ENCODE data around the gene CERT1. TPM values are rescaled to one million over a fixed set of nuclear protein-coding genes. Genes with fewer than 3 reads are reported as not detected.

CERT1 gene
- total RNA-seq, 1 donor from 2014 or later, result 33.1 TPM

DNA sequence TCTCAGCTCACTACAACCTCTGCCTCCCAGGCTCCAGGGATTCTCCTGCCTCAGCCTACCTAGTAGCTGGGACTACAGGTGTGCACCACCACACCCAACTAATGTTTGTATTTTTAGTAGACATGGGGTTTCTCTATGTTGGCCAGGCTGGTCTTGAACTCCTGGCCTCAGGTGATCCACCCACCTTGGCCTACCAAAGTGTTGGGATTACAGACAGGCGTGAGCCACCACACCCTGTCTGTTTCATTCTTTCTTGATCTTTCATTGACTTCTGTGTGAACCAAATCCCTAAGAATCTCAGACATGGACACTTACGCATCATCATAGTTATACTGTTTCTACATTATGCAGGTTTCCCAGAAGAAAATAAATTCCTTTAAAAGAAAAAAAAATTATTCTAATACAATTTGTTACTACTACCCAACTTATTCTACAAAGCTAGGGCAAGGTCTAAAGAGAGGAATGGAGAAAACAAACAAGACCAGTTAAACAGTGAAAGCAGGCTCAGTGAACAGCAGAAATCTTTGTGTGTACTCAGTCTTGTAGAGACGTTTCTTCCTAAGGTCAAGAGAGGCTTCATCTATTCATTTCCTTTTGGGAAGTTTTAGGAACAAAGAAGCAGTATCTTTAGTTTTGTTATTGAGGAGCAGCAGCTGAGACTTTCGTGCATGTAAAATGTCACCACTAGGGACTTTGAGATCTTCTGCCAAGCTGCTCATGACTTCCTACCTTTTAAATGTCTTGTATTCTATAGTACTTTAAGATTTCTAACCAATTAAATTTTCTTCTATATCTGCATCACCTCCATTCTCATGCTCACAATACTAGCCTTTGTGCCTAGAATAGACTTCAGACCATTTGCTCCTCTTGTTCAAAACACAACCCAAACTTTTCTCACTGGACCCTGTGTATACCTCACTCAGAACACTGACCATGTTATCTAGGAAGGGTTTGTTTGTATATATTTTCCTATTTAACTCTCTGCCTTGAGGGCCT is 180.0 kb downstream of the CERT1 start:
- no peak overlapping the region for H3K4me3 Mint-ChIP-seq (ENCODE audit: unreplicated experiment)
- TF ChIP-seq, protein P1, sequence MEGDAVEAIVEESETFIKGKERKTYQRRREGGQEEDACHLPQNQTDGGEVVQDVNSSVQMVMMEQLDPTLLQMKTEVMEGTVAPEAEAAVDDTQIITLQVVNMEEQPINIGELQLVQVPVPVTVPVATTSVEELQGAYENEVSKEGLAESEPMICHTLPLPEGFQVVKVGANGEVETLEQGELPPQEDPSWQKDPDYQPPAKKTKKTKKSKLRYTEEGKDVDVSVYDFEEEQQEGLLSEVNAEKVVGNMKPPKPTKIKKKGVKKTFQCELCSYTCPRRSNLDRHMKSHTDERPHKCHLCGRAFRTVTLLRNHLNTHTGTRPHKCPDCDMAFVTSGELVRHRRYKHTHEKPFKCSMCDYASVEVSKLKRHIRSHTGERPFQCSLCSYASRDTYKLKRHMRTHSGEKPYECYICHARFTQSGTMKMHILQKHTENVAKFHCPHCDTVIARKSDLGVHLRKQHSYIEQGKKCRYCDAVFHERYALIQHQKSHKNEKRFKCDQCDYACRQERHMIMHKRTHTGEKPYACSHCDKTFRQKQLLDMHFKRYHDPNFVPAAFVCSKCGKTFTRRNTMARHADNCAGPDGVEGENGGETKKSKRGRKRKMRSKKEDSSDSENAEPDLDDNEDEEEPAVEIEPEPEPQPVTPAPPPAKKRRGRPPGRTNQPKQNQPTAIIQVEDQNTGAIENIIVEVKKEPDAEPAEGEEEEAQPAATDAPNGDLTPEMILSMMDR (IDR thresholded peaks at IDR 0.05), result no peak
- no peaks in the 10 kb centered on the region for H3K27me3 Mint-ChIP-seq (ENCODE audit: unreplicated experiment)
- H3K36me3 Mint-ChIP-seq (ENCODE audit: unreplicated experiment), result no peaks in the 10 kb centered on the region
- no peaks in the 10 kb centered on the region for H3K9me3 Mint-ChIP-seq (ENCODE audit: unreplicated experiment)
- no peak overlapping the region for H3K27ac Mint-ChIP-seq (ENCODE audit: unreplicated experiment)
- H3K4me1 Mint-ChIP-seq (ENCODE audit: unreplicated experiment), result no peaks in the 10 kb centered on the region
- DNase-seq (ENCODE audit: extremely low spot score, unreplicated experiment), result no peak

DNA sequence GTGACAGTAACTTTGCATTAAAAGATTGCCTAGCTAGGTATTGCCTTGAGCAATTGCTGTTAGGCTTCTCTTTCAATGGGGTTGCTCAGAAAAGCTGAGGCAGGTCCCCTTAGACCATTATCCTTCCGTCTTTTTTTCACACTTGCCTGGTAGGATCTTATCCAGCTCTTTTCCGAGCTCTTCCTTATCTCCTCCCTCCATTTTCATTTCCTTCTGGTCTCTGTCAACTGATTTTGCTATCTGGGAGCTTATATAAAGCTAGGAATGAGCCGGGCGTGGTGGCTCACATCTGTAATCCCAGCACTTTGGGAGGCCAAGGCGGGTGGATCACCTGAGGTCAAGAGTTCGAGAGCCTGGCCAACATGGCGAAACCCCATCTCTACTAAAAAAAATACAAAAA is 181.0 kb downstream of the CERT1 start:
- Mint-ChIP-seq H3K9me3 (ENCODE audit: unreplicated experiment) (no peaks in the 10 kb centered on the region), H3K4me3 (ENCODE audit: unreplicated experiment) (no peak overlapping the region), H3K27ac (ENCODE audit: unreplicated experiment) (no peak overlapping the region), H3K36me3 (ENCODE audit: unreplicated experiment) (no peaks in the 10 kb centered on the region), H3K27me3 (ENCODE audit: unreplicated experiment) (no peaks in the 10 kb centered on the region), H3K4me1 (ENCODE audit: unreplicated experiment) (no peaks in the 10 kb centered on the region)
- TF ChIP-seq, protein P1 (IDR thresholded peaks at IDR 0.05), result no peak
- no peak for DNase-seq (ENCODE audit: extremely low spot score, unreplicated experiment)

Other genes with a start within 250 kb of the CERT1 start
- 44.7 and 50.3 TPM in 2 replicates for gene HMGCR, start 174.4 kb downstream of the CERT1 start, total RNA-seq
- 28.9 and 32.7 TPM in 2 replicates for gene POLK, start 262 bp upstream of the CERT1 start, total RNA-seq
- 0.63 and 0.67 TPM in 2 replicates for gene ANKDD1B, start 99.8 kb upstream of the CERT1 start, total RNA-seq
- gene POC5, start 205.8 kb upstream of the CERT1 start, total RNA-seq, result 9.9 and 11.8 TPM in 2 replicates

Data from osteocyte (in vitro differentiated cells).